ENCODE measurements around the gene FCN1. TPM values are rescaled to one million over a fixed set of nuclear protein-coding genes. Genes with fewer than 3 reads are reported as not detected.

The FCN1 gene
- total RNA-seq, 1 donor from 2014 or later, result not detected

DNA sequence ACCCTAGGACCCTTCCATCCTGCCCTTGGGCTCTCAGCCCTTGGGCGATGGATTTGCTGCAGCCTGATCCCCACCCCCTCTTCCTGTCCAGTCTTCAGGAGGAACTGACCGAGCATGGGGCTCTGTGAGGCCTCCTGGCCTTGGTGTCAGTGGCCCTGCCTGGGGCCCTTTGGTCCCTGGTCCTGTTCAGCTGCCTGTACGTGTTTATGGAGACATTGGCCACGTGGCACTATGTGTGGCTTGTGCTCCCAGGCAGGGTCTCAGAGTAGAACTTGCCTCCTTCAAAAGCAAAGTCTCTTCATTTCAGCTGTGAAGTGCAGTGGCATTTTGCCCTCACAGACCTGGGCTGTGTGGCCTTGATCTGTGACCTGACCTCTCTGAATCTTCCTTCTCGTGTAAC, 26.0 kb downstream of the FCN1 start:
- DNase-seq (ENCODE audit: low spot score, unreplicated experiment), result no peak
- H3K9me3 Mint-ChIP-seq (ENCODE audit: low read depth), result peaks cover 4% of the 10 kb centered on the region
- no peaks in the 10 kb centered on the region for H3K4me1 Mint-ChIP-seq (ENCODE audit: low read depth)
- TF ChIP-seq, protein P1, sequence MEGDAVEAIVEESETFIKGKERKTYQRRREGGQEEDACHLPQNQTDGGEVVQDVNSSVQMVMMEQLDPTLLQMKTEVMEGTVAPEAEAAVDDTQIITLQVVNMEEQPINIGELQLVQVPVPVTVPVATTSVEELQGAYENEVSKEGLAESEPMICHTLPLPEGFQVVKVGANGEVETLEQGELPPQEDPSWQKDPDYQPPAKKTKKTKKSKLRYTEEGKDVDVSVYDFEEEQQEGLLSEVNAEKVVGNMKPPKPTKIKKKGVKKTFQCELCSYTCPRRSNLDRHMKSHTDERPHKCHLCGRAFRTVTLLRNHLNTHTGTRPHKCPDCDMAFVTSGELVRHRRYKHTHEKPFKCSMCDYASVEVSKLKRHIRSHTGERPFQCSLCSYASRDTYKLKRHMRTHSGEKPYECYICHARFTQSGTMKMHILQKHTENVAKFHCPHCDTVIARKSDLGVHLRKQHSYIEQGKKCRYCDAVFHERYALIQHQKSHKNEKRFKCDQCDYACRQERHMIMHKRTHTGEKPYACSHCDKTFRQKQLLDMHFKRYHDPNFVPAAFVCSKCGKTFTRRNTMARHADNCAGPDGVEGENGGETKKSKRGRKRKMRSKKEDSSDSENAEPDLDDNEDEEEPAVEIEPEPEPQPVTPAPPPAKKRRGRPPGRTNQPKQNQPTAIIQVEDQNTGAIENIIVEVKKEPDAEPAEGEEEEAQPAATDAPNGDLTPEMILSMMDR (IDR thresholded peaks at IDR 0.05; ENCODE audit: unreplicated experiment), result no peak
- no peak overlapping the region for H3K27ac Mint-ChIP-seq
- peaks cover 13% of the 10 kb centered on the region for H3K27me3 Mint-ChIP-seq
- H3K36me3 Mint-ChIP-seq (ENCODE audit: insufficient read depth), result no peaks in the 10 kb centered on the region
- H3K4me3 Mint-ChIP-seq (ENCODE audit: low read depth), result no peak overlapping the region

DNA sequence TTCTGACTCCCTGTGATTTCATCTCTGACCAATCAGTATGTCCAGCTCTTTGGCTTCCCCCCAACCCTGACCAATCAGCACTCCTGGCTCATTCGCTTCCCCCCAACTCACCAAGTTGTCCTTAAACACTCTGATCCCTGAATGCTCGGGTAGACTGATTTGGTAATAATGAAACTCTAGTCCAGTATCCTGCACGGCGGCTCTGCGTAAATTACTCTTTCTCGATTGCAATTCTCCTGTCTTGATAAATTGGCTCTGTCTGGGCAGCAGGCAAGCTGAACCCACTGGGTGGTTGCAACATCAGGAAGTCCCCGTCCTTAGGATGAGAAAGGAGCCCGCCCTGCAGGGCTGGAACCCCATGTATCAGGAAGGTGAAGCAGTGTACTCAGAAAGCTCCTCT, 26.7 kb downstream of the FCN1 start:
- TF ChIP-seq, protein P1 (IDR thresholded peaks at IDR 0.05; ENCODE audit: unreplicated experiment), result no peak
- H3K36me3 Mint-ChIP-seq (ENCODE audit: insufficient read depth), result no peaks in the 10 kb centered on the region
- no peak overlapping the region for H3K4me3 Mint-ChIP-seq (ENCODE audit: low read depth)
- peaks cover 16% of the 10 kb centered on the region for H3K27me3 Mint-ChIP-seq
- H3K9me3 Mint-ChIP-seq (ENCODE audit: low read depth), result peaks cover 4% of the 10 kb centered on the region
- no peaks in the 10 kb centered on the region for H3K4me1 Mint-ChIP-seq (ENCODE audit: low read depth)
- no peak overlapping the region for H3K27ac Mint-ChIP-seq
- no peak for DNase-seq (ENCODE audit: low spot score, unreplicated experiment)

DNA sequence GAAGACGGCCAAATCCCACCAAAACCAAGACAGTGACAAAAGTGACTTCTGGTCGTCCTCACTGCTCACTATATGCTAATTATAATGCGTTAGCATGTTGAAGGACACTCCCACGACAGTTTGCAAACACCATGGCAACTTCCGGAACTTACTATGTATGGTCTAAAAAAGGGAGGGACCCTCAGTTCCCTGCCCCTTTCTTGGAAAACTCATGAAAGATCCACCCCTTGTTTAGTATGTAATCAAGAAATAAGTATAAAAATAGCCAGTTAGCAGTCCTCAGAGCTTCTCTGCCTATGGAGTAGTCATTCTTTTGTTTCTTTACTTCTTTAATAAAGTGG, 27.6 kb downstream of the FCN1 start:
- Mint-ChIP-seq H3K36me3 (ENCODE audit: insufficient read depth) (no peaks in the 10 kb centered on the region), H3K4me3 (ENCODE audit: low read depth) (no peak overlapping the region), H3K27me3 (peaks cover 16% of the 10 kb centered on the region), H3K9me3 (ENCODE audit: low read depth) (peaks cover 2% of the 10 kb centered on the region), H3K27ac (no peak overlapping the region), H3K4me1 (ENCODE audit: low read depth) (no peaks in the 10 kb centered on the region)
- TF ChIP-seq, protein P1 (IDR thresholded peaks at IDR 0.05; ENCODE audit: unreplicated experiment), result no peak
- DNase-seq (ENCODE audit: low spot score, unreplicated experiment), result no peak

DNA sequence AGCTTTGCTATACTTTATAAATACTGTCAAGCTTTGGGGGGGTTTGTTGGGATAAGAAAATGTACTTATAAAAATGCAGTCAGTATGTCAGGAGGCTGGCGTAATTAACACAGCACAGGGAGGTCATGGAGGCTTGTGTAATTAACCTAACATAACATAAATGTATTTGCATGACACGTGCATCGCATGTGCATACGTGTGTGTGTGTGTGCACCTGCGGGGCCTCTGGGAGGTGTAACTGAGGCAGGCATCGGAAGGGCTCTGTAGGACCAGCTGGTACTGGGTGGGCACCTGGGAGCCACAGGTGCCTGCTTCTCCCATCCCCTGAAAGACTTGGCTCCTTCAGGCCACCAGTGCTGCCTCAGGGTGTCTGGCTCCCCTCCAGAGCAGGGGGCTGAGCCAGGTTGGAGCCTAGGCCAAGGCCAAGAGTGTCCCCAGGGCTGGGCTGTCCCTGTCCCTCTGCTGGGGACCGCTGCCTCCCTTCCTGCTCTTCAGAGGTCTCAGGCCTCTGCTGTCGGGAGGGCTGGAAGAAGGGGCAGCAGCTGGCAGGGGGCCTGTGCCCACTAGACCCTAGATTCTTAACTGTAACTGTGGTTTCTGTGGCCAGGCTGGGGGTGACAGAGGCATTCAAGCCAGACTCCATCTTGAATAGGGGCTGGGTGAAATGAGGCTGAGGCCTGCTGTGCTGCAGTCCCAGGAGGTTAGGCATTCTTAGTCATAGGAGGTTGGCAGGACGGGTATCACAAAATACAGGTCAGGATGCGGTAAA, 28.1 kb downstream of the FCN1 start:
- no peak overlapping the region for H3K4me3 Mint-ChIP-seq (ENCODE audit: low read depth)
- H3K4me1 Mint-ChIP-seq (ENCODE audit: low read depth), result no peaks in the 10 kb centered on the region
- H3K27me3 Mint-ChIP-seq, result peaks cover 16% of the 10 kb centered on the region
- DNase-seq (ENCODE audit: low spot score, unreplicated experiment), result no peak
- H3K36me3 Mint-ChIP-seq (ENCODE audit: insufficient read depth), result no peaks in the 10 kb centered on the region
- H3K27ac Mint-ChIP-seq, result no peak overlapping the region
- no peaks in the 10 kb centered on the region for H3K9me3 Mint-ChIP-seq (ENCODE audit: low read depth)
- TF ChIP-seq, protein P1 (IDR thresholded peaks at IDR 0.05; ENCODE audit: unreplicated experiment), result no peak

DNA sequence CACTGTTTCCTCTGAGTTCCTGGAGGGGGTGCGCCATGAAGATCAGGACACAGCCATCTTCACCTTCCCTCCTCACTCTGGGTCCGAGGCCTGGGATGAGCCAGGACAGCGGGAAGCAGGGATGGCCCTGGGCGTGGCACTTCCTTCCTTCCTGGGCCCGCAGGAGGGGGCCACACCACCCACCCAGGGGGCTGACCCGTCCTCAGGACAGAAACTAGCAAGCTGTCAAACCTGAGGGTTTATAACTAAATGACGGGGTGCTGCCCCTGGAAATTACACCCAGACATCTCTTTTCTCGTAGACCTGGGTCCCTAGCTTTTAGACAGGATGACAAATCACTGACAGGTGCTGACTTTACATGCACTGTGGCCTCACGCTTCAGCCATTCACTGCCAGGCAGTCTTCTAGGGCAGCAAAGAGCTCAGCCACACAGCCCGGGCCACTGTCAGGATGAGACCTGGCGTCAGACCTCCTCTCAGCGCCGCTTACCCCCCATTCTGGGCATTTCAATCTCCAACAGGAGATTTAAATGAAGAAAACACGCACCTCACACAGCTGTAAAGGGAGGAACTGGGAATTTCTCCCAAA, 29.0 kb downstream of the FCN1 start:
- Mint-ChIP-seq H3K27me3 (peaks cover 16% of the 10 kb centered on the region), H3K4me1 (ENCODE audit: low read depth) (no peaks in the 10 kb centered on the region), H3K9me3 (ENCODE audit: low read depth) (no peaks in the 10 kb centered on the region), H3K36me3 (ENCODE audit: insufficient read depth) (no peaks in the 10 kb centered on the region), H3K27ac (no peak overlapping the region), H3K4me3 (ENCODE audit: low read depth) (no peak overlapping the region)
- no peak for DNase-seq (ENCODE audit: low spot score, unreplicated experiment)
- TF ChIP-seq, protein P1 (IDR thresholded peaks at IDR 0.05; ENCODE audit: unreplicated experiment), result no peak
